ENCODE measurements around the gene FGA.

The FGA gene

DNA sequence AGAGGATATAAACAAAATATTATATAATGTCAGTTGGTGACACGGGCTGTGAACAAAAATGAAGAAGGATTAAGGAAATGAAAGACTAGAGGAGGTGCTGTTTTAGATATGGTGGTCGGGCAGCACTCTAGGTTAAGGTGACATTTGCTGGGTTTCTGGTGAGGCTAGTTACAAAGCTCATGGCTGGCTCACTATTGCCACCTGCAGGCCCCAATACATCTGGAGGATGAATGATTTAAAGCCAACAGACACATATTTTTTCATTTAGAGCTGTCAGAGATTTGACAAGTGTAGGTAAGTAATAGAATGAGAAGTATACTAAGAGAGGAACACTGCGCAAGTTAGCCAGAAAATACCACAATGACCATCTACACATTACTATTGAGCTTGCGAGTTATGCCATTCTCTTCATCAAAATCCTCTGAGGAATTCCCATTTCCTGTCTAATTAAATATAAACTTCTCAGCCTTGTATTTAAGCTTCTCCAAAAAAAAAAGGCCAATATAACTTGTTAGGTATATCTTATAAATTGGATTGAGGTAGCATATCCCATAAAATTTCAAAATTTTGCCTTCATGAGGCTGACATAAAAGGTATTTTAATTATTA is 28.3 kb upstream of the FGA start:
- H3K4me1 ChIP-seq (ENCODE audit: control insufficient read depth in 1 of 2, insufficient read depth in 2 of 2, low read length in 2 of 2) = peaks cover 0 to 18% of the 10 kb centered on the region in 2 donors
- no peak overlapping the region for H3K9ac ChIP-seq (ENCODE audit: low read depth in 1 of 2, low read length in 2 of 2)
- H3K27me3 ChIP-seq (ENCODE audit: control insufficient read depth in 1 of 2, insufficient read depth in 2 of 2, low read length in 2 of 2) = no peaks in the 10 kb centered on the region

DNA sequence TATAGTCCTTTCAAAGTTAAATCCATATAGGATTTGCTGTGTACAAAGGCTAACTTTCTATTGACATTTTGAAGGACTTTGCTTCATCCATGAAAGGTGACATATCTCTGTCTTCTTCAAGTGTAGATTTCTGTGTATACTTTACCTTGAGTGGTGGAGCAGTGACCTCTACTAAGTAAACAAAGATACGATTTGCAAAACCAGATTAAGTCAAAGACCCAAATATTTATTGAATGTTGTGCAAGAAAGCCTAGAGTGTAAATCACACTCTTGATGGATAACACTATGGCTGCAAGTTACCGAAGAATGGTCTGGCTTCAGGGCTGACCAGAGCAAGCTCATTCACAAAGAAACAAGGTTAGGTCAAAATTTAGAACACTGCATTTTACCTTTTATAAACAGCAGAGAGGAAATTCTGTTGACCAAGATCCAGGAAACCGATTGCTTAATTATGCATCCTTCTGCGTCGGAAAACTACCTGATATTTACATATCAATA is 27.3 kb upstream of the FGA start:
- no peak overlapping the region for H3K4me3 ChIP-seq (ENCODE audit: low read depth in 1 of 2, low read length in 2 of 2)
- no peaks in the 10 kb centered on the region for H3K9me3 ChIP-seq (ENCODE audit: control insufficient read depth in 1 of 2, low read length in 2 of 2)
- H3K36me3 ChIP-seq (ENCODE audit: control insufficient read depth in 1 of 2, insufficient read depth in 2 of 2, low read length in 2 of 2) = no peaks in the 10 kb centered on the region
- no peak overlapping the region for H3K27ac ChIP-seq (ENCODE audit: low read depth, low read length)
- no peak overlapping the region for H3K9ac ChIP-seq (ENCODE audit: low read depth in 1 of 2, low read length in 2 of 2)
- peaks cover 0 to 18% of the 10 kb centered on the region in 2 donors for H3K4me1 ChIP-seq (ENCODE audit: control insufficient read depth in 1 of 2, insufficient read depth in 2 of 2, low read length in 2 of 2)
- H3K27me3 ChIP-seq (ENCODE audit: control insufficient read depth in 1 of 2, insufficient read depth in 2 of 2, low read length in 2 of 2) = no peaks in the 10 kb centered on the region

More for the DNA sequence above, 28.3 kb upstream of the FGA start:
- Histone ChIP-seq H3K4me3 (ENCODE audit: low read depth in 1 of 2, low read length in 2 of 2) (no peak overlapping the region), H3K27ac (ENCODE audit: low read depth, low read length) (no peak overlapping the region), H3K9me3 (ENCODE audit: control insufficient read depth in 1 of 2, low read length in 2 of 2) (no peaks in the 10 kb centered on the region), H3K36me3 (ENCODE audit: control insufficient read depth in 1 of 2, insufficient read depth in 2 of 2, low read length in 2 of 2) (no peaks in the 10 kb centered on the region)

DNA sequence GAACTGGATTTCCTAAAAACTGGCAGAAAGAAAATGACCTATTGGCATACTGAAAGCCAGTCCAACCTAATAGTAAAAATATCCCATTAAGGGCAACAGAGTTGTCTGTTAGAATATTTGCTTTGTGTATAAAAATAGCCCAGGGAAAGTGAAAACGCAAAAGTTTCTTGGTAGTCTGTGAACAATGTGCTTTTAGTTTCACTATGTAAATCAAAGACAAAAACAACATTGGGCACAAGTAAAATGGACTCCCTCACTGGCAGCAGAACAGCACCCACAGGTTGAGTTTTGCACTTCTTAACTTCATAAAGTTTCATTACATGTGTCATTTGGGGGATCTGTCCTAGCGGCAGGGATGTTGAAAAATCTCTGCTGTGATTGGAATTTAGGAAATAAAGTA is 26.2 kb upstream of the FGA start:
- Histone ChIP-seq H3K9me3 (ENCODE audit: control insufficient read depth in 1 of 2, low read length in 2 of 2) (no peaks in the 10 kb centered on the region), H3K4me3 (ENCODE audit: low read depth in 1 of 2, low read length in 2 of 2) (no peak overlapping the region), H3K27ac (ENCODE audit: low read depth, low read length) (no peak overlapping the region), H3K9ac (ENCODE audit: low read depth in 1 of 2, low read length in 2 of 2) (no peak overlapping the region), H3K4me1 (ENCODE audit: control insufficient read depth in 1 of 2, insufficient read depth in 2 of 2, low read length in 2 of 2) (peaks cover 0 to 18% of the 10 kb centered on the region in 2 donors), H3K36me3 (ENCODE audit: control insufficient read depth in 1 of 2, insufficient read depth in 2 of 2, low read length in 2 of 2) (no peaks in the 10 kb centered on the region), H3K27me3 (ENCODE audit: control insufficient read depth in 1 of 2, insufficient read depth in 2 of 2, low read length in 2 of 2) (no peaks in the 10 kb centered on the region)

DNA sequence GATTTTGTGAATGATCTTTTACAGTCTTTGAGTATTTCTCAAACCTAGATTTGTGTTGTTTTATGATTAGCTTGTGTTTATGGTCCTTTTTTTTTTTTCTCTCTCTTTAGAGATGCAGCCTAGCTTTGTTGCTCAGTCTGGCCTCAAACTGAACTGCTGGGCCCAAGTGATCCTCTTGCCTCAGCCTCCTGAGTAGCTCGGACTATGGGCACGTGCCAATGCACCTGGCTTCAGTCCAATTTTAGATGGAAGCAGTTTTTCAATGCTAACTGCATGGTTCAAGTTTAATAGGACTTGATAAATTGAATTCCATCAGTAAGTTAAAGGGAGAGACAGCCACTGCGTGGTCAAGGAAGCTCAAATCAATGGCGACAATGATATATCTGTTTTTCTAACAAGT is 25.7 kb upstream of the FGA start:
- Histone ChIP-seq H3K4me3 (ENCODE audit: low read depth in 1 of 2, low read length in 2 of 2) (no peak overlapping the region), H3K36me3 (ENCODE audit: control insufficient read depth in 1 of 2, insufficient read depth in 2 of 2, low read length in 2 of 2) (no peaks in the 10 kb centered on the region), H3K27ac (ENCODE audit: low read depth, low read length) (no peak overlapping the region), H3K9ac (ENCODE audit: low read depth in 1 of 2, low read length in 2 of 2) (no peak overlapping the region), H3K9me3 (ENCODE audit: control insufficient read depth in 1 of 2, low read length in 2 of 2) (no peaks in the 10 kb centered on the region), H3K4me1 (ENCODE audit: control insufficient read depth in 1 of 2, insufficient read depth in 2 of 2, low read length in 2 of 2) (peaks cover 0 to 18% of the 10 kb centered on the region in 2 donors), H3K27me3 (ENCODE audit: control insufficient read depth in 1 of 2, insufficient read depth in 2 of 2, low read length in 2 of 2) (no peaks in the 10 kb centered on the region)

DNA sequence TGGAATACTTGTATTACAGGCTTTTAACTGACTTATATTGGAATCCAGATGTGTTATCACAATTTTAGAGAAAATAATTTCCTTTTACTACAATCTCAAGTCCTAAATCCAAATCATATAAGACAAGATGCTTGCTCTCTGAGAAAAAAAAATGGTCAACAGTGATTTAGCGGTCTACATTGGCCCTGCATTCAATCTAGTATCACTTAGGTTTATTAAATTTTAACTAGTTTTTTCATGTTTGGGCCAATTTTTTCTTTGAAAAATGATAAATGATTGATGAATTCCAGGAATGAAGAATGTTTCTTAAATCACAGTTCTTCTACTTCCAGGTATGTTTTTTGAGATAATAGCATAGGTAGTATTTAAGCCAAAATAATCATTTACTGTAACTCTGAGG is 24.7 kb upstream of the FGA start:
- Histone ChIP-seq H3K4me3 (ENCODE audit: low read depth in 1 of 2, low read length in 2 of 2) (no peak overlapping the region), H3K27me3 (ENCODE audit: control insufficient read depth in 1 of 2, insufficient read depth in 2 of 2, low read length in 2 of 2) (no peaks in the 10 kb centered on the region), H3K9ac (ENCODE audit: low read depth in 1 of 2, low read length in 2 of 2) (no peak overlapping the region), H3K27ac (ENCODE audit: low read depth, low read length) (no peak overlapping the region), H3K4me1 (ENCODE audit: control insufficient read depth in 1 of 2, insufficient read depth in 2 of 2, low read length in 2 of 2) (peaks cover 0 to 18% of the 10 kb centered on the region in 2 donors), H3K36me3 (ENCODE audit: control insufficient read depth in 1 of 2, insufficient read depth in 2 of 2, low read length in 2 of 2) (no peaks in the 10 kb centered on the region), H3K9me3 (ENCODE audit: control insufficient read depth in 1 of 2, low read length in 2 of 2) (no peaks in the 10 kb centered on the region)

DNA sequence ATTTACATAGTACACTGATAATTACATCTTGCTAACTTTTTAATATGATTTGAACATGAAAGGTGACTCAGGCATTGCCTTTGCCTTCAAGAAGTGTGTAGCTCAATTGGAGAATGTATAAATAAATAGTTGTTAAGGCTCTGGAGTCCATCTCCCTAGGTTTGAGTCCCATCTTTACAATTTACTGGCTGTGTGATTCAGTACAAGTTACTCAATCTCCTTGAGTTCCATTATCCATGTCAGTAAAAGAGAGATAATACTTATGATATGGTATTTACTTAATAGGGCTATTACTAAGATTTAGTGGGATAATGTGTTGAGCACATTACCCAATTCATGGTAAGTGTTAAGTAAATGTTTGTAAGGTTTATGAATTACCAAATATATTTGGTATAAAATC is 23.8 kb upstream of the FGA start:
- Histone ChIP-seq H3K27ac (ENCODE audit: low read depth, low read length) (no peak overlapping the region), H3K27me3 (ENCODE audit: control insufficient read depth in 1 of 2, insufficient read depth in 2 of 2, low read length in 2 of 2) (no peaks in the 10 kb centered on the region), H3K4me1 (ENCODE audit: control insufficient read depth in 1 of 2, insufficient read depth in 2 of 2, low read length in 2 of 2) (peaks cover 0 to 18% of the 10 kb centered on the region in 2 donors), H3K9me3 (ENCODE audit: control insufficient read depth in 1 of 2, low read length in 2 of 2) (no peaks in the 10 kb centered on the region), H3K36me3 (ENCODE audit: control insufficient read depth in 1 of 2, insufficient read depth in 2 of 2, low read length in 2 of 2) (no peaks in the 10 kb centered on the region), H3K9ac (ENCODE audit: low read depth in 1 of 2, low read length in 2 of 2) (no peak overlapping the region), H3K4me3 (ENCODE audit: low read depth in 1 of 2, low read length in 2 of 2) (no peak overlapping the region)

DNA sequence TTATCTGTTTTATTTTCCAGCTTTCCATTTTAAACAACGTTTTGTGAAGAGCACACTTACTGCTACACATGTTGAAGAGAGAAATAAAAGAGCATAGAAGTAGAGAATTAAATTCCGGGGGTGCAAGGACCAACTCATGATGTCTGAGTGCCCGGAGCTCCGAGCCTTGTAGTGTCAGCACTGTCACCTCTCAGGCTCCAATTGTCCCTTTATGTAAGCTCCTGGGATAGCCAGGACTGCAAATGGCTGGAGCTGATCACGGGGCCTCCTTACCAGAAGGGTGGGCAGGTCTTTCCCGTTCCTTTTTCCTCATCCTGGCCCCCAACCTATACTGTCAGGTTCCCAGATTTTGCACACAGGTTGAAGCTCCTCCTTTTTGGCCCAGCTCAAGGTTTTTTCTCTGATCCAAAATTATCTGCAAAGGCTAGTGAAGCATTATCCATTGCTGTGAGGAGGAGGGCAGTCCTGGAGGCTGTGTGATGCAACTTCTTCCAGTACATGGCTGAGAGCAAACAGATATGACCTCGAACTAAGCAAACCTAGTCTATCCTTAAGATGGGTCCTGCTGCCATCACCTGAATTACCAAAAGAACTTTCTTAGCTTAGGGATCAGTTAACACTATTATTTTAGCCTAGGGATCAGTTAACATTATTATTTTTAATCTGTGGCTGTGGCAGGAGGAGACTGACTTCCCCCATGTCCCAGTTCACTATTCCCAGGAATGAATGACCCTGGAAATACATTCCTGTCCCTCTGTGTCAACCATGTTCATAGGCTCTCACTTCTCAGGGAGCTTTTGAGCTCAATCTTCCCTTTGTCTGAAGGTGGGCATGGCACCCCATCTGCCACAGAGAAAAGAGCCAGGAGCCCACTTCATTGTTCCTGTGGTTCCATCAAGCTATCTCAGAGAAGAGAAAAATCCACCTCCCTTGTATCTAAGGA is 22.2 kb upstream of the FGA start, which contains the start of gene FGG:
Gene FGG, minus strand, starts transcription at position 185 of the 943 bp plus-strand sequence. Its CDS starts 47 bp downstream, at position 138.
- H3K27me3 ChIP-seq (ENCODE audit: control insufficient read depth in 1 of 2, insufficient read depth in 2 of 2, low read length in 2 of 2) = no peaks in the 10 kb centered on the region
- no peaks in the 10 kb centered on the region for H3K36me3 ChIP-seq (ENCODE audit: control insufficient read depth in 1 of 2, insufficient read depth in 2 of 2, low read length in 2 of 2)
- H3K4me3 ChIP-seq (ENCODE audit: low read depth in 1 of 2, low read length in 2 of 2) = no peak within 1 kb of the TSS
- H3K4me1 ChIP-seq (ENCODE audit: control insufficient read depth in 1 of 2, insufficient read depth in 2 of 2, low read length in 2 of 2) = peaks cover 0 to 14% of the 10 kb centered on the region in 2 donors
- H3K9me3 ChIP-seq (ENCODE audit: control insufficient read depth in 1 of 2, low read length in 2 of 2) = no peaks in the 10 kb centered on the region
- H3K9ac ChIP-seq (ENCODE audit: low read depth in 1 of 2, low read length in 2 of 2) = no peak within 1 kb of the TSS
- H3K27ac ChIP-seq (ENCODE audit: low read depth, low read length) = no peak within 1 kb of the TSS

DNA sequence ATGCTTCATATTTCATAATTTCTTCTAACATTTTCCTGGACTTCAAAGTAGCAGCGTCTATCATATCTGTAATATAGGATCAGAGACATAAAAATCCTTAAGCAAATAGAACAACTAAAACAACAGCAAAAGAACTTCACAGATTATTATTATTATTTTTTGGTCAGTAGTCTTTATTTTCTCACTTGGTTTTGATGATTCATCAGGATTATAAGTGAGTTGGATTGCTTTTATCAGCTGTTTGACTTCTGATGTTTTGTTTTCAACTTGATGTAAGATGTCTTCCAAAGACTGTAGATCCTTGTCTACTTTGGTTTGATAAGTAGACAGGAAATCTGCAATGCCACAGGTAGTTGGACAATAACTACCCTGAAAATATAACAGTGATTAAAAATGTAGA is 21.3 kb upstream of the FGA start:
- Histone ChIP-seq H3K27me3 (ENCODE audit: control insufficient read depth in 1 of 2, insufficient read depth in 2 of 2, low read length in 2 of 2) (no peaks in the 10 kb centered on the region), H3K9ac (ENCODE audit: low read depth in 1 of 2, low read length in 2 of 2) (no peak overlapping the region)

DNA sequence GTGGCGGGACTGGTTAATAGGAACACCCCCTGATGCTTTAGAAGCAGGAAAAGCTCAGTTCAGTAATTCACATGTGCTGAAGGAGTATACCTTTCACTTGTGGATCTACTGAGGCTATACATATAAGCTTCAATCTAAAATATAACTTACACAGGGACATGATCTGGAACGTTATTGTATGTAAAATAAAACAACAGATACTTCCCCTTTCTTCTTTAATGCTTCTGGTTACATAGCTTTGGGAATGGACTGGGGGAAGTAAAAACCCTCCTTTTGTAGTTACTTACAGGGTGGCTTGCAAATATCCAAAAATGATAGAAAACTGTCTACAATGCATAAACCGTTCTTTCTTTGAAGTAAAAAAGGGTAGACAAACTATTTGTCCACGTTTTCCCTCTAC is 20.0 kb upstream of the FGA start:
- H3K9ac ChIP-seq (ENCODE audit: low read depth in 1 of 2, low read length in 2 of 2) = no peak overlapping the region
- H3K36me3 ChIP-seq (ENCODE audit: control insufficient read depth in 1 of 2, insufficient read depth in 2 of 2, low read length in 2 of 2) = no peaks in the 10 kb centered on the region

More for the DNA sequence above, 21.3 kb upstream of the FGA start:
- Histone ChIP-seq H3K4me3 (ENCODE audit: low read depth in 1 of 2, low read length in 2 of 2) (no peak overlapping the region), H3K27ac (ENCODE audit: low read depth, low read length) (no peak overlapping the region), H3K4me1 (ENCODE audit: control insufficient read depth in 1 of 2, insufficient read depth in 2 of 2, low read length in 2 of 2) (peaks cover 0 to 6% of the 10 kb centered on the region in 2 donors), H3K9me3 (ENCODE audit: control insufficient read depth in 1 of 2, low read length in 2 of 2) (no peaks in the 10 kb centered on the region), H3K36me3 (ENCODE audit: control insufficient read depth in 1 of 2, insufficient read depth in 2 of 2, low read length in 2 of 2) (no peaks in the 10 kb centered on the region)

DNA sequence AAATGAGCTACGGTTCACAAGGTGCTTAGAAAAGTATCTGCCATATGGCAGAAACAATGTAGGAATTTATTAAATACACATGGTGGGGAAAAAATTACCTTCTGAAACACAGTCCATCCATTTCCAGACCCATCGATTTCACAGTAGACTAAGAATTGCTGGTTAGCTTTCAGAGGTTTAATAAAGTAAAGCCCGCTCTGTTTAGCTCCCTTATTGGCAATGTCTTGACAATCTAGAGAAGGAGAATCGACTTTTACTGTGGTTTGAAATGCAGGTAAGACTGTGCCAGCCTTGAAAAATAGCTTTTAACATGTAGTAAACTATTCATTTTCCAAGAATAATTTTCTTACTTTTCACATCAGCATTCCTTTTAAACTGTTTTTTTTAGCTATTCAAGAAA is 19.0 kb upstream of the FGA start:
- H3K9ac ChIP-seq (ENCODE audit: low read depth in 1 of 2, low read length in 2 of 2) = no peak overlapping the region
- H3K27me3 ChIP-seq (ENCODE audit: control insufficient read depth in 1 of 2, insufficient read depth in 2 of 2, low read length in 2 of 2) = no peaks in the 10 kb centered on the region
- no peaks in the 10 kb centered on the region for H3K9me3 ChIP-seq (ENCODE audit: control insufficient read depth in 1 of 2, low read length in 2 of 2)
- no peak overlapping the region for H3K4me3 ChIP-seq (ENCODE audit: low read depth in 1 of 2, low read length in 2 of 2)
- no peaks in the 10 kb centered on the region for H3K4me1 ChIP-seq (ENCODE audit: control insufficient read depth in 1 of 2, insufficient read depth in 2 of 2, low read length in 2 of 2)
- no peak overlapping the region for H3K27ac ChIP-seq (ENCODE audit: low read depth, low read length)
- H3K36me3 ChIP-seq (ENCODE audit: control insufficient read depth in 1 of 2, insufficient read depth in 2 of 2, low read length in 2 of 2) = no peaks in the 10 kb centered on the region

More for the DNA sequence above, 20.0 kb upstream of the FGA start:
- Histone ChIP-seq H3K27me3 (ENCODE audit: control insufficient read depth in 1 of 2, insufficient read depth in 2 of 2, low read length in 2 of 2) (no peaks in the 10 kb centered on the region), H3K4me1 (ENCODE audit: control insufficient read depth in 1 of 2, insufficient read depth in 2 of 2, low read length in 2 of 2) (no peaks in the 10 kb centered on the region), H3K27ac (ENCODE audit: low read depth, low read length) (no peak overlapping the region), H3K4me3 (ENCODE audit: low read depth in 1 of 2, low read length in 2 of 2) (no peak overlapping the region), H3K9me3 (ENCODE audit: control insufficient read depth in 1 of 2, low read length in 2 of 2) (no peaks in the 10 kb centered on the region)
